ENCODE results near the gene RNPS1. TPM values are rescaled to one million over a fixed set of nuclear protein-coding genes. Genes with fewer than 3 reads are reported as not detected.

Gene RNPS1
- total RNA-seq, 1 donor from 2014 or later, result 98.6 TPM

- H3K9me3 ChIP-seq, result no peaks in the 10 kb centered on the region
- DNase-seq (no peak), ATAC-seq (no peak)
- H3K27ac ChIP-seq, result no peak overlapping the region
- no peak overlapping the region for H3K4me3 ChIP-seq
- H3K4me1 ChIP-seq, result peaks cover 20% of the 10 kb centered on the region
- TF ChIP-seq CTCF (IDR thresholded peaks at IDR 0.05), result no peak
- H3K36me3 ChIP-seq, result peaks cover 38% of the 10 kb centered on the region
- intact Hi-C loops (cut with DNase I), result no loop called here
- no peaks in the 10 kb centered on the region for H3K27me3 ChIP-seq (ENCODE audit: low read depth)
These were observed 41.0 kb downstream of the RNPS1 start for GRCh38 chr16:2226918-2227317.

- H3K4me3 ChIP-seq, result no peak overlapping the region
- peaks cover 32% of the 10 kb centered on the region for H3K36me3 ChIP-seq
- peaks cover 20% of the 10 kb centered on the region for H3K4me1 ChIP-seq
- DNase-seq (no peak), ATAC-seq (no peak)
- no peak overlapping the region for H3K27ac ChIP-seq
- intact Hi-C loops (cut with DNase I), result no loop called here
- no peaks in the 10 kb centered on the region for H3K9me3 ChIP-seq
- TF ChIP-seq CTCF (IDR thresholded peaks at IDR 0.05), result no peak
- no peaks in the 10 kb centered on the region for H3K27me3 ChIP-seq (ENCODE audit: low read depth)
These were observed 41.6 kb downstream of the RNPS1 start for GRCh38 chr16:2226245-2226793.

GRCh38 chr16:2223942-2224486, 43.9 kb downstream of the RNPS1 start:
- Histone ChIP-seq H3K4me1 (peaks cover 20% of the 10 kb centered on the region), H3K27ac (peak overlapping the region; percentile 91), H3K27me3 (ENCODE audit: low read depth) (no peaks in the 10 kb centered on the region), H3K36me3 (peaks cover 12% of the 10 kb centered on the region), H3K4me3 (peak overlapping the region; percentile 99), H3K9me3 (no peaks in the 10 kb centered on the region)
- intact Hi-C loops (cut with DNase I), result no loop called here
- ATAC-seq, result peak; percentile 62 to 69
- peak; percentile 69 for DNase-seq
- TF ChIP-seq CTCF (IDR thresholded peaks at IDR 0.05), result no peak

GRCh38 chr16:2223221-2223941, 44.5 kb downstream of the RNPS1 start, which contains the start of gene E4F1:
E4F1 (plus strand) TSS chr16:2223591; CDS start chr16:2223614, 23 bp downstream.
- Histone ChIP-seq H3K4me3 (peak within 1 kb of the TSS; percentile 99), H3K27me3 (ENCODE audit: low read depth) (no peaks in the 10 kb centered on the region), H3K36me3 (peaks cover 5% of the 10 kb centered on the region), H3K9me3 (no peaks in the 10 kb centered on the region), H3K27ac (peak within 1 kb of the TSS; percentile 91), H3K4me1 (peaks cover 20% of the 10 kb centered on the region)
- ATAC-seq, result peak; percentile 99 to 100
- peak; percentile 100 for DNase-seq
- intact Hi-C loops (cut with DNase I), result no loop called here
- no peak for TF ChIP-seq CTCF (IDR thresholded peaks at IDR 0.05)

GRCh38 chr16:2216330-2216729, 51.6 kb downstream of the RNPS1 start:
- ATAC-seq, result no peak
- intact Hi-C loops (cut with DNase I), result no loop called here
- Histone ChIP-seq H3K9me3 (no peaks in the 10 kb centered on the region), H3K36me3 (peaks cover 6% of the 10 kb centered on the region), H3K4me3 (no peak overlapping the region), H3K27ac (no peak overlapping the region), H3K27me3 (ENCODE audit: low read depth) (no peaks in the 10 kb centered on the region), H3K4me1 (peaks cover 24% of the 10 kb centered on the region)
- DNase-seq, result no peak
- TF ChIP-seq CTCF (IDR thresholded peaks at IDR 0.05), result no peak
